KMS-11 (cell line): Measurements from ENCODE around the gene SMIM24.

Source experiments
- H2AFZ ChIP-seq: fragments of 200-600 bp; sonication (generic); 2 replicates; pipeline ENCODE4 v1.6.1; 2016; ENCODE audit warnings: antibody characterized with exemption, mixed run types, low read depth
- H3K27ac ChIP-seq: fragments of 200-600 bp; sonication (generic); 2 replicates; pipeline ENCODE4 v1.6.1; 2016; ENCODE audit warnings: mild to moderate bottlenecking, mixed run types
- H3K27me3 ChIP-seq: fragments of 200-600 bp; sonication (generic); 2 replicates; pipeline ENCODE4 v1.6.1; 2017; ENCODE audit warnings: mild to moderate bottlenecking, low read depth, mixed run types, moderate library complexity; ENCODE audit not compliant: insufficient read depth
- H3K36me3 ChIP-seq: fragments of 200-600 bp; sonication (generic); 2 replicates; pipeline ENCODE4 v1.6.1; 2017; ENCODE audit warnings: mild to moderate bottlenecking, mixed run types; ENCODE audit not compliant: insufficient read depth
- H3K4me1 ChIP-seq: fragments of 200-600 bp; sonication (generic); 2 replicates; pipeline ENCODE4 v1.6.1; 2016; ENCODE audit warnings: mild to moderate bottlenecking, low read depth, mixed run types; ENCODE audit not compliant: poor library complexity, severe bottlenecking
- H3K4me2 ChIP-seq: fragments of 200-600 bp; sonication (generic); 2 replicates; pipeline ENCODE4 v1.7.0; 2016; ENCODE audit warnings: mild to moderate bottlenecking, mixed run types
- H3K4me3 ChIP-seq: fragments of 200-600 bp; sonication (generic); IDR thresholded peaks from 2 replicates; pipeline ENCODE4 v1.6.1; 2017; ENCODE audit warnings: low read depth, low read length, mixed read lengths; ENCODE audit not compliant: insufficient read depth
- H3K79me2 ChIP-seq: fragments of 200-600 bp; sonication (generic); 2 replicates; pipeline ENCODE4 v1.6.1; 2016; ENCODE audit warnings: low read depth, mixed run types; ENCODE audit not compliant: insufficient read depth
- H3K9ac ChIP-seq: fragments of 200-600 bp; sonication (generic); 2 replicates; pipeline ENCODE4 v1.6.1; 2016; ENCODE audit warnings: mild to moderate bottlenecking, mixed run types
- H4K20me1 ChIP-seq: fragments of 200-600 bp; sonication (generic); 2 replicates; pipeline ENCODE4 v1.6.1; 2016; ENCODE audit warnings: mild to moderate bottlenecking, mixed run types; ENCODE audit not compliant: insufficient read depth
- CTCF ChIP-seq: fragments of 200-600 bp; sonication (generic); conservative IDR thresholded peaks from 2 replicates; pipeline ENCODE4 v1.6.1; 2017; ENCODE audit warnings: low read depth, mild to moderate bottlenecking, antibody characterized with exemption, low read length, moderate library complexity, mixed read lengths

Gene SMIM24

GRCh38 chr19:3515891-3516422, 35.6 kb upstream of the SMIM24 start:
- Histone ChIP-seq H3K79me2 (peaks cover 23% of the 10 kb centered on the region), H3K9ac (no peak overlapping the region), H3K36me3 (no peaks in the 10 kb centered on the region), H4K20me1 (no peaks in the 10 kb centered on the region), H3K4me2 (no peak overlapping the region), H3K4me1 (peaks cover 14% of the 10 kb centered on the region), H2AFZ (no peak overlapping the region), H3K27me3 (no peaks in the 10 kb centered on the region), H3K4me3 (no peak overlapping the region), H3K27ac (no peak overlapping the region)
- no peak for TF ChIP-seq CTCF

- peaks cover 31% of the 10 kb centered on the region for H3K79me2 ChIP-seq
- no peak overlapping the region for H3K4me2 ChIP-seq
- no peak overlapping the region for H2AFZ ChIP-seq
- no peaks in the 10 kb centered on the region for H3K27me3 ChIP-seq
- peaks cover 14% of the 10 kb centered on the region for H3K4me1 ChIP-seq
- H3K4me3 ChIP-seq: no peak overlapping the region
- no peak overlapping the region for H3K27ac ChIP-seq
- no peaks in the 10 kb centered on the region for H4K20me1 ChIP-seq
- no peak overlapping the region for H3K9ac ChIP-seq
- H3K36me3 ChIP-seq: no peaks in the 10 kb centered on the region
- TF ChIP-seq CTCF: no peak
These were observed 34.6 kb upstream of the SMIM24 start for GRCh38 chr19:3514930-3515329.

GRCh38 chr19:3513229-3514140, 33.2 kb upstream of the SMIM24 start:
- H2AFZ ChIP-seq: no peak overlapping the region
- H3K27ac ChIP-seq: no peak overlapping the region
- no peaks in the 10 kb centered on the region for H3K27me3 ChIP-seq
- peaks cover 39% of the 10 kb centered on the region for H3K79me2 ChIP-seq
- no peaks in the 10 kb centered on the region for H3K36me3 ChIP-seq
- no peaks in the 10 kb centered on the region for H4K20me1 ChIP-seq
- no peak for TF ChIP-seq CTCF
- no peak overlapping the region for H3K4me2 ChIP-seq
- no peak overlapping the region for H3K9ac ChIP-seq
- H3K4me1 ChIP-seq: peaks cover 14% of the 10 kb centered on the region
- no peak overlapping the region for H3K4me3 ChIP-seq

GRCh38 chr19:3512562-3513228, 32.4 kb upstream of the SMIM24 start:
- Histone ChIP-seq H4K20me1 (no peaks in the 10 kb centered on the region), H3K27me3 (no peaks in the 10 kb centered on the region), H3K4me3 (no peak overlapping the region), H3K27ac (no peak overlapping the region), H2AFZ (no peak overlapping the region), H3K9ac (no peak overlapping the region), H3K4me2 (no peak overlapping the region), H3K36me3 (no peaks in the 10 kb centered on the region), H3K4me1 (peaks cover 16% of the 10 kb centered on the region), H3K79me2 (peaks cover 44% of the 10 kb centered on the region)
- TF ChIP-seq CTCF: no peak
